Loucy (cell line): Measurements from ENCODE around the gene TREM2.

Experiments used
- H2AFZ ChIP-seq: fragments of 200-600 bp; sonication (generic); 2 replicates; pipeline ENCODE4 v1.6.0; 2016; ENCODE audit warnings: antibody characterized with exemption, mild to moderate bottlenecking, low read length, moderate library complexity
- H3F3A ChIP-seq: fragments of 200-600 bp; 2 replicates; pipeline ENCODE4 v1.6.0; 2016; ENCODE audit warnings: antibody characterized with exemption, low read depth, mild to moderate bottlenecking
- H3K27me3 ChIP-seq: fragments of 200-600 bp; sonication (generic); 2 replicates; pipeline ENCODE4 v1.6.1; 2014; ENCODE audit warnings: low read length, mild to moderate bottlenecking; ENCODE audit not compliant: insufficient read depth, poor library complexity, severe bottlenecking
- H3K36me3 ChIP-seq: fragments of 200-600 bp; sonication (generic); 2 replicates; pipeline ENCODE4 v1.6.1; 2016; ENCODE audit warnings: low read length; ENCODE audit not compliant: insufficient read depth
- H3K4me1 ChIP-seq: fragments of 200-600 bp; sonication (generic); 2 replicates; pipeline ENCODE4 v1.5.1; 2014; ENCODE audit warnings: low read length, mild to moderate bottlenecking; ENCODE audit not compliant: insufficient read depth, poor library complexity, severe bottlenecking
- H3K4me2 ChIP-seq: fragments of 200-600 bp; sonication (generic); 2 replicates; pipeline ENCODE4 v1.6.0; 2014; ENCODE audit warnings: antibody characterized with exemption, low read length, low read depth, mild to moderate bottlenecking; ENCODE audit not compliant: poor library complexity, severe bottlenecking
- H3K4me3 ChIP-seq: fragments of 200-600 bp; sonication (generic); 2 replicates; pipeline ENCODE4 v1.5.1; 2014; ENCODE audit warnings: low read length, mild to moderate bottlenecking, mixed read lengths; ENCODE audit not compliant: poor library complexity, severe bottlenecking
- H3K79me2 ChIP-seq: fragments of 200-600 bp; sonication (generic); 2 replicates; pipeline ENCODE4 v1.6.1; 2014; ENCODE audit warnings: low read length; ENCODE audit not compliant: insufficient read depth
- H3K9ac ChIP-seq: fragments of 200-600 bp; sonication (generic); 2 replicates; pipeline ENCODE4 v1.6.0; 2014; ENCODE audit warnings: mild to moderate bottlenecking, low read depth, low read length, moderate library complexity; ENCODE audit not compliant: poor library complexity, severe bottlenecking
- H3K9me2 ChIP-seq: fragments of 200-600 bp; sonication (generic); replicated peaks from 2 replicates; pipeline ENCODE4 v1.6.1; 2016; ENCODE audit warnings: low read depth, low read length, mixed read lengths
- H3K9me3 ChIP-seq: fragments of 200-600 bp; sonication (generic); 2 replicates; pipeline ENCODE4 v1.6.1; 2014; ENCODE audit warnings: mild to moderate bottlenecking, antibody characterized with exemption, low read length, low read depth; ENCODE audit not compliant: insufficient read depth
- H4K20me1 ChIP-seq: fragments of 200-600 bp; sonication (generic); 2 replicates; pipeline ENCODE4 v1.6.0; 2014; ENCODE audit warnings: antibody characterized with exemption, low read length, mild to moderate bottlenecking; ENCODE audit not compliant: insufficient read depth, poor library complexity, severe bottlenecking
- CTCF ChIP-seq: fragments of 200-600 bp; sonication (generic); conservative IDR thresholded peaks from 2 replicates; pipeline ENCODE4 v1.5.1; 2014; ENCODE audit warnings: mild to moderate bottlenecking, antibody characterized with exemption, low read length
- EZH2phosphoT487 ChIP-seq: fragments of 200-600 bp; IDR thresholded peaks from 2 replicates; pipeline ENCODE4 v1.6.1; 2018; ENCODE audit warnings: antibody characterized with exemption, mild to moderate bottlenecking, moderate library complexity, borderline replicate concordance

The TREM2 gene

GRCh38 chr6:41182069-41183034 is 19.4 kb upstream of the TREM2 start:
- Histone ChIP-seq H3K79me2 (no peaks in the 10 kb centered on the region), H3K4me3 (no peak overlapping the region), H3K9me2 (no peaks in the 10 kb centered on the region), H3K36me3 (no peaks in the 10 kb centered on the region), H3K4me1 (no peaks in the 10 kb centered on the region), H3K4me2 (no peak overlapping the region), H3K9ac (no peak overlapping the region), H3F3A (no peaks in the 10 kb centered on the region), H4K20me1 (no peaks in the 10 kb centered on the region), H3K27me3 (no peaks in the 10 kb centered on the region), H2AFZ (peak overlapping the region; percentile 97), H3K9me3 (no peaks in the 10 kb centered on the region)
- TF ChIP-seq CTCF, result peak; percentile 88
- no peak for TF ChIP-seq EZH2phosphoT487

- Histone ChIP-seq H3K9me2 (no peaks in the 10 kb centered on the region), H3K4me3 (no peak overlapping the region), H2AFZ (peak overlapping the region; percentile 31), H3K27me3 (no peaks in the 10 kb centered on the region), H3K4me1 (no peaks in the 10 kb centered on the region), H3K36me3 (no peaks in the 10 kb centered on the region), H3K9ac (no peak overlapping the region), H4K20me1 (no peaks in the 10 kb centered on the region), H3F3A (no peaks in the 10 kb centered on the region), H3K9me3 (no peaks in the 10 kb centered on the region), H3K79me2 (no peaks in the 10 kb centered on the region), H3K4me2 (no peak overlapping the region)
- TF ChIP-seq CTCF, result no peak
- TF ChIP-seq EZH2phosphoT487, result no peak
These were observed 18.6 kb upstream of the TREM2 start for GRCh38 chr6:41181566-41181965.

GRCh38 chr6:41179163-41179562 is 16.2 kb upstream of the TREM2 start:
- Histone ChIP-seq H3K4me2 (no peak overlapping the region), H2AFZ (no peak overlapping the region), H3K79me2 (no peaks in the 10 kb centered on the region), H3K4me1 (no peaks in the 10 kb centered on the region), H3F3A (no peaks in the 10 kb centered on the region), H3K9me3 (no peaks in the 10 kb centered on the region), H3K9ac (no peak overlapping the region), H3K36me3 (no peaks in the 10 kb centered on the region), H4K20me1 (no peaks in the 10 kb centered on the region), H3K27me3 (no peaks in the 10 kb centered on the region), H3K4me3 (no peak overlapping the region), H3K9me2 (no peaks in the 10 kb centered on the region)
- TF ChIP-seq CTCF (no peak), EZH2phosphoT487 (no peak)
